Measurements from ENCODE around the gene MYORG. TPM values are rescaled to one million over a fixed set of nuclear protein-coding genes. Genes with fewer than 3 reads are reported as not detected.

The MYORG gene
- total RNA-seq = 0.97 and 1.1 TPM in 2 replicates

GRCh38 chr9:34376596-34377403 is at the start of gene MYORG:
TSS of gene MYORG (minus strand) at chr9:34376898. CDS start at chr9:34372943, 3,955 bp downstream.

GRCh38 chr9:34328987-34329832 is 47.5 kb downstream of the MYORG start, which contains the start of the genes KIF24 and NUDT2:
TSS of gene KIF24 (minus strand) at chr9:34329268. CDS start at chr9:34311346, 17,922 bp downstream.
TSS of gene NUDT2 (plus strand) at chr9:34329569. CDS start at chr9:34339040, 9,471 bp downstream.

Small RNA genes lying within 50 kb of the gene (small RNA-seq; reads per million reads assigned to genes)
- gene RF00019 = not detected

Other genes starting within 250 kb of the MYORG start
- 42.5 and 45.8 TPM in 2 replicates for gene UBAP1, start 197.9 kb downstream of the MYORG start, total RNA-seq
- 0.97 TPM in 2 replicates for gene KIF24, start 47.6 kb downstream of the MYORG start, total RNA-seq
- 24.0 and 26.6 TPM in 2 replicates for gene NUDT2, start 47.3 kb downstream of the MYORG start, total RNA-seq
- gene FAM219A, start 81.7 kb upstream of the MYORG start, total RNA-seq = 14.9 and 16.5 TPM in 2 replicates
- gene DNAI1, start 81.9 kb upstream of the MYORG start, total RNA-seq = not detected in 2 replicates
- gene ENHO, start 146.1 kb upstream of the MYORG start, total RNA-seq = not detected in 2 replicates
- gene CNTFR, start 212.8 kb upstream of the MYORG start, total RNA-seq = not detected in 2 replicates
- 15.4 and 18.3 TPM in 2 replicates for gene RPP25L, start 235.2 kb upstream of the MYORG start, total RNA-seq
- 58.1 and 78.7 TPM in 2 replicates for gene DCTN3, start 243.6 kb upstream of the MYORG start, total RNA-seq